Natural killer cell (primary cell): ENCODE measurements around the gene PCDHGB7. TPM values are rescaled to one million over a fixed set of nuclear protein-coding genes. Genes with fewer than 3 reads are reported as not detected.
"Not testable (repeated sequence)": the region's sequence is repeated elsewhere in the genome, so short reads cannot be mapped to it uniquely, and the experiment has no call there.

Experiments
- ATAC-seq, 3 donors: fragments of 150-1000 bp in 2 of 3; fragments of 200-7000 bp in 1 of 3; cut with Tn5 transposase; 1 replicate in 1 of 3; 2 replicates in 2 of 3; pipeline ENCODE4 v1.10.0; 2021; ENCODE audit warnings: mild to moderate bottlenecking in 2 of 3, moderate library complexity in 2 of 3
- DNase-seq, 2 donors: peaks; one replicate each; pipeline versions ENCODE4 v3.0.0 to v3.0.0-alpha.2; 2013 to 2021; ENCODE audit warnings: mixed read lengths in 1 of 2
- H3K27ac ChIP-seq: one replicate; pipeline ENCODE4 v1.5.1; 2013; ENCODE audit warnings: mild to moderate bottlenecking, low read length
- H3K27me3 ChIP-seq: one replicate; pipeline ENCODE4 v1.6.1; 2013; ENCODE audit warnings: low read length; ENCODE audit not compliant: control insufficient read depth, insufficient read depth
- H3K36me3 ChIP-seq: one replicate; pipeline ENCODE4 v1.6.1; 2013; ENCODE audit warnings: low read length; ENCODE audit not compliant: control insufficient read depth, insufficient read depth
- H3K4me1 ChIP-seq: one replicate; pipeline ENCODE4 v1.6.1; 2013; ENCODE audit warnings: low read length; ENCODE audit not compliant: control insufficient read depth, insufficient read depth
- H3K4me3 ChIP-seq: one replicate; pipeline ENCODE4 v1.5.1; 2013; ENCODE audit warnings: low read length
- H3K9me3 ChIP-seq: one replicate; pipeline ENCODE4 v1.6.1; 2013; ENCODE audit warnings: low read length; ENCODE audit not compliant: control insufficient read depth, insufficient read depth
- H3K27ac Mint-ChIP-seq, 2 donors: one replicate each; pipeline ENCODE4 v1.8.0; 2022; ENCODE audit warnings: mild to moderate bottlenecking in 2 of 2, mixed read lengths in 2 of 2, moderate library complexity in 1 of 2
- H3K27me3 Mint-ChIP-seq, 2 donors: one replicate each; pipeline ENCODE4 v1.8.0; 2022; ENCODE audit warnings: low read depth in 2 of 2, mixed read lengths in 2 of 2
- H3K36me3 Mint-ChIP-seq: one replicate; pipeline ENCODE4 v1.8.0; 2022; ENCODE audit warnings: mixed read lengths
- H3K4me1 Mint-ChIP-seq, 2 donors: one replicate each; pipeline ENCODE4 v1.8.0; 2022; ENCODE audit warnings: mixed read lengths in 2 of 2
- H3K4me3 Mint-ChIP-seq: one replicate; pipeline ENCODE4 v1.8.0; 2022; ENCODE audit warnings: mild to moderate bottlenecking, moderate library complexity, mixed read lengths
- H3K9me3 Mint-ChIP-seq, 2 donors: one replicate each; pipeline ENCODE4 v1.8.0; 2022; ENCODE audit warnings: mixed read lengths in 2 of 2
- WGBS: methylation state at CpG from one replicate; pipeline ENCODE4 v1.1.7; 2013; ENCODE audit warnings: missing lambda C conversion rate; ENCODE audit not compliant: insufficient coverage; 5-methylcytosine and 5-hydroxymethylcytosine counted together
- intact Hi-C: fragments of 100-400 bp; cut with micrococcal nuclease; formaldehyde crosslinking; loops from one replicate; pipeline ENCODE4 v1.14.2; 2022
- total RNA-seq, 4 donors: library from RNA; stranded (reverse); fragments of 120-200 nt in 1 of 4; gene quantifications; one replicate each; pipeline versions ENCODE4 v1.2.3 to v1.2.4, GENCODE V29; 2013 to 2022
- TF ChIP-seq, protein P1 (sequence below): fragments of 200-600 bp; IDR thresholded peaks from one replicate; pipeline ENCODE4 v1.8.0; 2022; ENCODE audit warnings: antibody characterized with exemption

PCDHGB7 gene
- total RNA-seq, 3 donors from 2014 or later (not counting 1 experiment from before 2014, with no cell fraction given), result 0.68 to 1.6 (median 1.2) TPM

DNA sequence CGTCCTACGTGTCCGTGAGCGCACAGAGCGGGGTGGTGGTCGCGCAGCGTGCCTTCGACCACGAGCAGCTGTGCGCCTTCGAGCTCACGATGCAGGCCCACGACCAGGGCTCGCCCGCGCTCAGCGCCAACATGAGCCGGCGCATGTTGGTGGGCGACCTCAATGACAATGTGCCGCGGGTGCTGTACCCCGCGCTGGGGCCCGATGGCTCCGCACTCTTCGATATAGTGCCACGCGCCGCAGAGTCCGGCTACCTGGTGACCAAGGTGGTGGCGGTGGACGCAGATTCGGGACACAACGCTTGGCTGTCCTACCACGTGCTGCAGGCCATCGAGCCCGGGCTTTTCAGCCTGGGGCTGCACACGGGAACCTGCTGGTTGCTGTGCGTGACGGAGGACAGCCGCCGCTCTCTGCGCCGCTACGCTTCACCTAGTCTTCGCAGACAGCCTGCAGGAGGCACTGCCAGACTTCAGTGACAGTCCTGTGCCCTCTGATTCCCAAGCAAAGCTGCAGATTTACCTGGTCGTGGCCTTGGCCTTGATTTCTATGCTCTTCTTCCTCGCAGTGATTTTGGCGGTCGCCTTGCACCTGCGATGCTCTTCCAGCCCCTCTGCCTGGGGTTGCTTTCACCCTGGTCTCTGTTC, 10.4 kb downstream of the PCDHGB7 start:
- H3K4me3 Mint-ChIP-seq, result no peak overlapping the region
- intact Hi-C loops, result no loop called here
- H3K27me3 Mint-ChIP-seq, result peaks cover 35 to 43% of the 10 kb centered on the region in 2 donors
- ATAC-seq, result no peak
- TF ChIP-seq, protein P1, sequence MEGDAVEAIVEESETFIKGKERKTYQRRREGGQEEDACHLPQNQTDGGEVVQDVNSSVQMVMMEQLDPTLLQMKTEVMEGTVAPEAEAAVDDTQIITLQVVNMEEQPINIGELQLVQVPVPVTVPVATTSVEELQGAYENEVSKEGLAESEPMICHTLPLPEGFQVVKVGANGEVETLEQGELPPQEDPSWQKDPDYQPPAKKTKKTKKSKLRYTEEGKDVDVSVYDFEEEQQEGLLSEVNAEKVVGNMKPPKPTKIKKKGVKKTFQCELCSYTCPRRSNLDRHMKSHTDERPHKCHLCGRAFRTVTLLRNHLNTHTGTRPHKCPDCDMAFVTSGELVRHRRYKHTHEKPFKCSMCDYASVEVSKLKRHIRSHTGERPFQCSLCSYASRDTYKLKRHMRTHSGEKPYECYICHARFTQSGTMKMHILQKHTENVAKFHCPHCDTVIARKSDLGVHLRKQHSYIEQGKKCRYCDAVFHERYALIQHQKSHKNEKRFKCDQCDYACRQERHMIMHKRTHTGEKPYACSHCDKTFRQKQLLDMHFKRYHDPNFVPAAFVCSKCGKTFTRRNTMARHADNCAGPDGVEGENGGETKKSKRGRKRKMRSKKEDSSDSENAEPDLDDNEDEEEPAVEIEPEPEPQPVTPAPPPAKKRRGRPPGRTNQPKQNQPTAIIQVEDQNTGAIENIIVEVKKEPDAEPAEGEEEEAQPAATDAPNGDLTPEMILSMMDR, result no peak
- Histone ChIP-seq H3K4me3 (no peak overlapping the region), H3K36me3 (no peaks in the 10 kb centered on the region), H3K27ac (no peak overlapping the region), H3K27me3 (peaks cover 64% of the 10 kb centered on the region), H3K9me3 (peaks cover 28% of the 10 kb centered on the region), H3K4me1 (peaks cover 15% of the 10 kb centered on the region)
- H3K36me3 Mint-ChIP-seq, result peaks cover 9% of the 10 kb centered on the region
- no peak overlapping the region for H3K27ac Mint-ChIP-seq
- 61% methylated on average over 53 of the region's 53 CpGs for WGBS
- no peak for DNase-seq
- H3K9me3 Mint-ChIP-seq, result peaks cover 0 to 11% of the 10 kb centered on the region in 2 donors
- peaks cover 8 to 16% of the 10 kb centered on the region in 2 donors for H3K4me1 Mint-ChIP-seq

DNA sequence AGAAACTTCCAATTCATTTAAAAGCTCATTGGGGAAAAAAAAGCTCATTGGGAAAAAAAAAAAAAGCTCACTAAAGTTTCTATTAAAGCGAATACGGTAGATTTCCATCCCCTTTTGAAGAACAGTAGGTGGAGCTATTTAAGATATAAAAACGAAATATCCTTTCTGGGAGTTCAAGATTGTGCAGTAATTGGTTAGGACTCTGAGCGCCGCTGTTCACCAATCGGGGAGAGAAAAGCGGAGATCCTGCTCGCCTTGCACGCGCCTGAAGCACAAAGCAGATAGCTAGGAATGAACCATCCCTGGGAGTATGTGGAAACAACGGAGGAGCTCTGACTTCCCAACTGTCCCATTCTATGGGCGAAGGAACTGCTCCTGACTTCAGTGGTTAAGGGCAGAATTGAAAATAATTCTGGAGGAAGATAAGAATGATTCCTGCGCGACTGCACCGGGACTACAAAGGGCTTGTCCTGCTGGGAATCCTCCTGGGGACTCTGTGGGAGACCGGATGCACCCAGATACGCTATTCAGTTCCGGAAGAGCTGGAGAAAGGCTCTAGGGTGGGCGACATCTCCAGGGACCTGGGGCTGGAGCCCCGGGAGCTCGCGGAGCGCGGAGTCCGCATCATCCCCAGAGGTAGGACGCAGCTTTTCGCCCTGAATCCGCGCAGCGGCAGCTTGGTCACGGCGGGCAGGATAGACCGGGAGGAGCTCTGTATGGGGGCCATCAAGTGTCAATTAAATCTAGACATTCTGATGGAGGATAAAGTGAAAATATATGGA, 13.0 kb downstream of the PCDHGB7 start, which contains the start of gene PCDHGA12:
PCDHGA12 (plus strand) TSS at position 176 of the 782 bp plus-strand sequence; CDS start at position 429, 253 bp downstream.
- TF ChIP-seq, protein P1, result peak; percentile 8
- intact Hi-C loops, result no loop called here
- peaks cover 9% of the 10 kb centered on the region for H3K36me3 Mint-ChIP-seq
- 19% methylated on average over 33 of the region's 33 CpGs for WGBS
- H3K4me3 Mint-ChIP-seq, result peak within 1 kb of the TSS; percentile 68
- peaks cover 15% of the 10 kb centered on the region for H3K4me1 ChIP-seq
- H3K27ac Mint-ChIP-seq, result peak within 1 kb of the TSS in 1 of 2 donors; percentile 54
- H3K27ac ChIP-seq, result no peak within 1 kb of the TSS
- ATAC-seq (peak; percentile 54 to 64 (median 60)), DNase-seq (no peak)
- H3K9me3 Mint-ChIP-seq, result peaks cover 3 to 14% of the 10 kb centered on the region in 2 donors
- no peaks in the 10 kb centered on the region for H3K36me3 ChIP-seq
- H3K27me3 ChIP-seq, result peaks cover 66% of the 10 kb centered on the region
- H3K9me3 ChIP-seq, result peaks cover 24% of the 10 kb centered on the region
- H3K4me3 ChIP-seq, result peak within 1 kb of the TSS; percentile 7
- H3K4me1 Mint-ChIP-seq, result peaks cover 8 to 16% of the 10 kb centered on the region in 2 donors
- H3K27me3 Mint-ChIP-seq, result peaks cover 34 to 43% of the 10 kb centered on the region in 2 donors

DNA sequence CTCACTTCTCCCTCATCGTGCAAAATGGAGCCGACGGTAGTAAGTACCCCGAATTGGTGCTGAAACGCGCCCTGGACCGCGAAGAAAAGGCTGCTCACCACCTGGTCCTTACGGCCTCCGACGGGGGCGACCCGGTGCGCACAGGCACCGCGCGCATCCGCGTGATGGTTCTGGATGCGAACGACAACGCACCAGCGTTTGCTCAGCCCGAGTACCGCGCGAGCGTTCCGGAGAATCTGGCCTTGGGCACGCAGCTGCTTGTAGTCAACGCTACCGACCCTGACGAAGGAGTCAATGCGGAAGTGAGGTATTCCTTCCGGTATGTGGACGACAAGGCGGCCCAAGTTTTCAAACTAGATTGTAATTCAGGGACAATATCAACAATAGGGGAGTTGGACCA, 13.8 kb downstream of the PCDHGB7 start:
- intact Hi-C loops, result no loop called here
- Histone ChIP-seq H3K27me3 (peaks cover 62% of the 10 kb centered on the region), H3K4me1 (peaks cover 15% of the 10 kb centered on the region), H3K27ac (no peak overlapping the region), H3K9me3 (peaks cover 24% of the 10 kb centered on the region), H3K36me3 (no peaks in the 10 kb centered on the region), H3K4me3 (peak overlapping the region; percentile 7)
- H3K27ac Mint-ChIP-seq, result no peak overlapping the region
- TF ChIP-seq, protein P1, result no peak
- peak overlapping the region; percentile 47 for H3K4me3 Mint-ChIP-seq
- DNase-seq (no peak), ATAC-seq (peak in 2 of 3 donors; percentile 24 to 48)
- peaks cover 9% of the 10 kb centered on the region for H3K36me3 Mint-ChIP-seq
- H3K27me3 Mint-ChIP-seq, result peaks cover 34 to 40% of the 10 kb centered on the region in 2 donors
- H3K4me1 Mint-ChIP-seq, result peaks cover 8 to 16% of the 10 kb centered on the region in 2 donors
- WGBS, result 19% methylated on average over 37 of the region's 37 CpGs
- H3K9me3 Mint-ChIP-seq, result peaks cover 3 to 14% of the 10 kb centered on the region in 2 donors

DNA sequence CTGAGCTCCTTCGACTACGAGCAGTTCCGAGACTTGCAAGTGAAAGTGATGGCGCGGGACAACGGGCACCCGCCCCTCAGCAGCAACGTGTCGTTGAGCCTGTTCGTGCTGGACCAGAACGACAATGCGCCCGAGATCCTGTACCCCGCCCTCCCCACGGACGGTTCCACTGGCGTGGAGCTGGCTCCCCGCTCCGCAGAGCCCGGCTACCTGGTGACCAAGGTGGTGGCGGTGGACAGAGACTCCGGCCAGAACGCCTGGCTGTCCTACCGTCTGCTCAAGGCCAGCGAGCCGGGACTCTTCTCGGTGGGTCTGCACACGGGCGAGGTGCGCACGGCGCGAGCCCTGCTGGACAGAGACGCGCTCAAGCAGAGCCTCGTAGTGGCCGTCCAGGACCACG, 14.8 kb downstream of the PCDHGB7 start:
- 39% methylated on average over 31 of the region's 38 CpGs for WGBS
- intact Hi-C loops, result not testable (repeated sequence)
- H3K27me3 ChIP-seq, result peaks cover 62% of the 10 kb centered on the region

DNA sequence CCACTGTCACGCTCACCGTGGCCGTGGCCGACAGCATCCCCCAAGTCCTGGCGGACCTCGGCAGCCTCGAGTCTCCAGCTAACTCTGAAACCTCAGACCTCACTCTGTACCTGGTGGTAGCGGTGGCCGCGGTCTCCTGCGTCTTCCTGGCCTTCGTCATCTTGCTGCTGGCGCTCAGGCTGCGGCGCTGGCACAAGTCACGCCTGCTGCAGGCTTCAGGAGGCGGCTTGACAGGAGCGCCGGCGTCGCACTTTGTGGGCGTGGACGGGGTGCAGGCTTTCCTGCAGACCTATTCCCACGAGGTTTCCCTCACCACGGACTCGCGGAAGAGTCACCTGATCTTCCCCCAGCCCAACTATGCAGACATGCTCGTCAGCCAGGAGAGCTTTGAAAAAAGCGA, 15.2 kb downstream of the PCDHGB7 start:
- H3K36me3 ChIP-seq, H3K4me3 ChIP-seq, H3K27ac Mint-ChIP-seq, intact Hi-C loops, H3K4me3 Mint-ChIP-seq, ATAC-seq, H3K36me3 Mint-ChIP-seq, DNase-seq, H3K27ac ChIP-seq: not testable (repeated sequence)
- Histone ChIP-seq H3K4me1 (peaks cover 15% of the 10 kb centered on the region), H3K9me3 (peaks cover 24% of the 10 kb centered on the region), H3K27me3 (peaks cover 59% of the 10 kb centered on the region)
- peaks cover 8 to 16% of the 10 kb centered on the region in 2 donors for H3K4me1 Mint-ChIP-seq
- H3K9me3 Mint-ChIP-seq, result peaks cover 3 to 14% of the 10 kb centered on the region in 2 donors
- H3K27me3 Mint-ChIP-seq, result peaks cover 34 to 44% of the 10 kb centered on the region in 2 donors
- WGBS, result 38% methylated on average over 28 of the region's 29 CpGs

More for the DNA sequence above, 14.8 kb downstream of the PCDHGB7 start:
- not testable (repeated sequence) for H3K4me3 ChIP-seq, H3K36me3 ChIP-seq, H3K27ac Mint-ChIP-seq, ATAC-seq, H3K4me3 Mint-ChIP-seq, DNase-seq, H3K27ac ChIP-seq, H3K36me3 Mint-ChIP-seq
- Histone ChIP-seq H3K9me3 (peaks cover 24% of the 10 kb centered on the region), H3K4me1 (peaks cover 15% of the 10 kb centered on the region)
- Mint-ChIP-seq H3K4me1 (peaks cover 8 to 16% of the 10 kb centered on the region in 2 donors), H3K27me3 (peaks cover 34 to 44% of the 10 kb centered on the region in 2 donors), H3K9me3 (peaks cover 3 to 14% of the 10 kb centered on the region in 2 donors)
